NCI-H128 (cell line): ENCODE measurements around the gene ACTG1.
"Not testable (repeated sequence)": the region's sequence is repeated elsewhere in the genome, so short reads cannot be mapped to it uniquely, and the experiment has no call there.

Source experiments
- DNase-seq: peaks from one replicate; lab custom pipeline; 2025; ENCODE audit not compliant: unreplicated experiment; lab: John Stamatoyannopoulos, UW

The ACTG1 gene

DNA sequence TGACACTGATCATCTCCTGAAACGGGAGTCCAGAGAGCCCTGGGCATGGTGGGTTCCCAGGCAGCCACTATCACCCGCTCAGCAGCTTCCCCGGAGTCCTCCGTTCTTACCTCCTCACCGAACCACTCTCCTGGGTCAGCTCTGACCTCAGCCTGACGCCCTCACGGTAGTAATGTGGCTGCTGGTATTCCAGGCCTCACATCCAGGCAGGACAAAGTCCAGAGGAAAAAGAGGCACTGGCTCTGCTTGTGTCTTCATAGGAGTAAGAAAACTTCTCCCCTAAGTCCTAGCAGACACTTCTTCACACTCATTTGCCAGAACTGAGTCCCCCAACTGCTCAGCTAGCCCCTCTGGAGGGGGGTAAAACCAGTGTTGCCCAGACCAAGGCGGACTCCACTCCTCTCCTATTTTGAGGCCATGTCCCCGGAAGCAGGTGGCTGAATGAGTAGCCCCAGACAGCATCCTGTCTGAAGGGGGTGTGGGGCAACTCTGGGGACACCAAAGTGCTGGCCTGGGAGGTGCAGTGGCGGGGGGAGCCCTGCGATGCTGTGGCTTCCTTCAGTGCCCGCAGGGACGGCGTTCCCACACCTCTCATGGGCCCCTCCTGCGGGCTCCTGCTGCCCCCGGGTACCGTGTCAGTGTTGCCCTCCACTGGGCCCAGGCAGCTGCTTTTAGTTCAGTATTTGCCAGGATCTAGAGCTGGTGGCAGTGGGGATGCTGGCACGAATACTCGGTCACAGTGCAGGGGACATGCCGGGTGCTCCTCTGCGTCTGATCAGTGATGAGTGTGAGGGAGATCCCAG, 20.9 kb upstream of the ACTG1 start:
- no peak for DNase-seq

DNA sequence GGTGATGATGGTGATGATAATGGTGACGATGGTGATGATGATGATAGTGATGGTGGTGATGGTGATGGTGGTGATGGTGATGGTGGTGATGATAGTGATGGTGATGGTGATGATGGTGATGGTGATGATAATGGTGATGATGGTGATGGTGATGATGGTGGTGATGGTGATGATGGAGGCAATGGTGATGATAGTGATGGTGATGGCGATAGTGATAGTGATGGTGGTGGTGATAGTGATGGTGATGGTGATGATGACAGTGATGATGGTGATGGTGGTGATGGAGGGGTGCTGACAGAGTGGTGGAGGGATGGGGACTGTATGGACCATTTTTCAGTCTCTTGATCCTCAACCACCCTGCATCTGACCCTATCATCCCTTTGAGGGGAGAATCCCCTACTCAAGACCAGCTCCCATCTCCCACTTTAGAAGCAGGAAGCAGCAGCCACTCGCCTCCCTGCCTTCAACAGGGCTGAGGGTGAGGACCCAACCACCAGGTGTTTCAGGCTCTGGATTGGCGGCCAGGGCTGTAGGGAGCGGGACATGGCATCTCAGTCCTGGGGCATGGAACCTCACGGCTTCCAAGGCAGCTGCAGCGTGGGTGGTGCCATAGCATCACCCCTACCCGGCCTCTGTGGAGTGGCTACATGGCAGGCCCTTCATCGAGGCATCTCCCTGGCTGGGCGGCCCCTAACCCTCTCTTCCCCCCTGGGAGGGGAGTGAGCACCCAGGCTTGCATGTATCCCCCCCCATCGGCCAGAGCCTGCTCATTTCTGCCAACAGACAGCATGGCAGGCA, 20.1 kb upstream of the ACTG1 start:
- no peak for DNase-seq

DNA sequence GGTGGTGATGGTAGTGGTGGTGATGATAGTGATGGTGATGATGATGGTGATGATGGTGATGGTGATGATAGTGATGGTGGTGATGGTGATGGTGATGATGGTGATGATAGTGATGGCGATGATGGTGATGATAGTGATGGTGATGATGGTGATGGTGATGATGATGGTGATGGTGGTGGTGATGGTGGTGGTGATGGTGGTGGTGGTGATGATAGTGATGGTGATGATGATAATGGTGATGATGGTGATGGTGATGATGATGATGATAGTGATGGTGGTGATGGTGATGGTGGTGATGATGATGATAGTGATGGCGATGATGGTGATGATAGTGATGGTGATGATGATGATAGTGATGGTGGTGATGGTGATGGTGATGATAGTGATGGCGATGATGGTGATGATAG, 19.4 kb upstream of the ACTG1 start:
- not testable (repeated sequence) for DNase-seq

GRCh38 chr17:81531013-81531412, 18.4 kb upstream of the ACTG1 start:
- not testable (repeated sequence) for DNase-seq

DNA sequence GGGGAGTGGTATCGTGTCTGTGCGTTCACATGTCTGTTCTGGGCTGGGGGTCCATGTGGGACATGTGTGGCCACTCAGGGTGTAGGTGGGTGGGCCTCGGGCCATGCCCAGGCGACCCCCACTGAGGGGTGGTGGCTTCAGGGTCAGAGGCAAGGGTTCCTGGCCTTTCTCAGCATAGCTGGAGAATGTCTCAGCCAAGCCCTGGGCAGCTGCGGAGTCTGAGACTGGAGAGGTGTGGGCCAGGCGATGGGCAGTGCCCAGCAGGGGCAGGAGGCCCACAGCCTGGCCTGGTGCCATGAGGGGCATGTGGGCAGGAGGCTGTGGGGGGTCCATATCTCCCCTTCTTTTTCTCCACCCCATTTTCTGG, 16.8 kb upstream of the ACTG1 start:
- no peak for DNase-seq

DNA sequence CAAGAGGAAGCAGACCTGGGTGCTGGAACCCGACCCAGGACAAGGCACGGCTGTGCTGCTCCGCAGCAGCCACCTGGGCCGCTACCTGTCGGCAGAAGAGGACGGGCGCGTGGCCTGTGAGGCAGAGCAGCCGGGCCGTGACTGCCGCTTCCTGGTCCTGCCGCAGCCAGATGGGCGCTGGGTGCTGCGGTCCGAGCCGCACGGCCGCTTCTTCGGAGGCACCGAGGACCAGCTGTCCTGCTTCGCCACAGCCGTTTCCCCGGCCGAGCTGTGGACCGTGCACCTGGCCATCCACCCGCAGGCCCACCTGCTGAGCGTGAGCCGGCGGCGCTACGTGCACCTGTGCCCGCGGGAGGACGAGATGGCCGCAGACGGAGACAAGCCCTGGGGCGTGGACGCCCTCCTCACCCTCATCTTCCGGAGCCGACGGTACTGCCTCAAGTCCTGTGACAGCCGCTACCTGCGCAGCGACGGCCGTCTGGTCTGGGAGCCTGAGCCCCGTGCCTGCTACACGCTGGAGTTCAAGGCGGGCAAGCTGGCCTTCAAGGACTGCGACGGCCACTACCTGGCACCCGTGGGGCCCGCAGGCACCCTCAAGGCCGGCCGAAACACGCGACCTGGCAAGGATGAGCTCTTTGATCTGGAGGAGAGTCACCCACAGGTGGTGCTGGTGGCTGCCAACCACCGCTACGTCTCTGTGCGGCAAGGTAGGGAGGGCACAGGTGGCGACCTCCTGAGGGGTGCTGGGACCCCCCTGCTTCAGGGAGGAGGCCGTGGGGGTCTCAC, 16.2 kb upstream of the ACTG1 start:
- no peak for DNase-seq

GRCh38 chr17:81528384-81528650, 15.7 kb upstream of the ACTG1 start:
- no peak for DNase-seq

- no peak for DNase-seq
These were observed 15.2 kb upstream of the ACTG1 start, which contains the start of gene FSCN2 for GRCh38 chr17:81527591-81528383. Gene FSCN2 (plus strand): TSS chr17:81528377. CDS start chr17:81528532, 155 bp downstream.

GRCh38 chr17:81526662-81527571, 14.3 kb upstream of the ACTG1 start:
- DNase-seq = no peak

GRCh38 chr17:81524865-81525159, 12.2 kb upstream of the ACTG1 start:
- DNase-seq = no peak

DNA sequence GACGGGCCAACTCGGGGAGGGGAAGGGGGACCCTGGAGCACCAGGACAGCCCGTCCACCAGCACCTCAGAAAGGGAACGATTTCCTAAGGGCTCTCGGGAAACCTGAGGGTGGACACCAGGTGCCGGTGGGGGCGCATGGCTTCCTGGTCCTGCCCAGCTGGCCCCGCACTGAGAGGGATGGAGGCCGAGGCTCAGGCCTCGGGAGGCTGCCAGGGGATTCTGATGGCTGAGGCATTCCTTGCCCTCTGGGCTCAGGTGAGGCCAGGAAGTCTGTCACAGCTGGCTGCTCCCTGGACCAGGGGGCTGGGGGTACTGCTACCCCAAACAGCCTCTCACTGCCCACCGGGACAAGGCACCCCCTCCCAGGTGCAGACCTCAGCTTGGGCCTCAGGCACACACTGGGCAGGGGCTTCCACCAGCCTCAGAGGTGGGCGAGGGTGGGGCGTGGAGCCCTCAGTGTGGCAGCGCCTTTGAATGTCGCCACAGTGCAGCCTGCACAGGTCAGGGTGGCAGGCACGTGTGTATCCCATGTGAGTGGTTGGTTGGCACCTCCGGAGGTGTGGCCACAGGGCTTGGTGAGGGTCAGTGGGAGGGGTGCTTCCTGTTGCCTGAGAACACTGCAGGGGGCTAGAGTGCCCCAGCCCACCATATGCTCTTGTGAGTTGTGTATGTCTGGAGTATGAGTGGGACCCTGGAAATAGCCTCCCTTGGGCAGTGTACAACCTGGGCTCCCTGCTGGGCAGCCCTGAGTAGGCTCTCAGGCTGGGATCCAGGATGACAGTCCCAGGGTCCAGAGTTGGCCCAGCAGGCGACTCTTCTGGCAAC, 11.7 kb upstream of the ACTG1 start:
- no peak for DNase-seq

- DNase-seq = no peak
These were observed 10.9 kb upstream of the ACTG1 start for GRCh38 chr17:81523402-81524038.

GRCh38 chr17:81522491-81523401, 10.1 kb upstream of the ACTG1 start:
- no peak for DNase-seq

DNA sequence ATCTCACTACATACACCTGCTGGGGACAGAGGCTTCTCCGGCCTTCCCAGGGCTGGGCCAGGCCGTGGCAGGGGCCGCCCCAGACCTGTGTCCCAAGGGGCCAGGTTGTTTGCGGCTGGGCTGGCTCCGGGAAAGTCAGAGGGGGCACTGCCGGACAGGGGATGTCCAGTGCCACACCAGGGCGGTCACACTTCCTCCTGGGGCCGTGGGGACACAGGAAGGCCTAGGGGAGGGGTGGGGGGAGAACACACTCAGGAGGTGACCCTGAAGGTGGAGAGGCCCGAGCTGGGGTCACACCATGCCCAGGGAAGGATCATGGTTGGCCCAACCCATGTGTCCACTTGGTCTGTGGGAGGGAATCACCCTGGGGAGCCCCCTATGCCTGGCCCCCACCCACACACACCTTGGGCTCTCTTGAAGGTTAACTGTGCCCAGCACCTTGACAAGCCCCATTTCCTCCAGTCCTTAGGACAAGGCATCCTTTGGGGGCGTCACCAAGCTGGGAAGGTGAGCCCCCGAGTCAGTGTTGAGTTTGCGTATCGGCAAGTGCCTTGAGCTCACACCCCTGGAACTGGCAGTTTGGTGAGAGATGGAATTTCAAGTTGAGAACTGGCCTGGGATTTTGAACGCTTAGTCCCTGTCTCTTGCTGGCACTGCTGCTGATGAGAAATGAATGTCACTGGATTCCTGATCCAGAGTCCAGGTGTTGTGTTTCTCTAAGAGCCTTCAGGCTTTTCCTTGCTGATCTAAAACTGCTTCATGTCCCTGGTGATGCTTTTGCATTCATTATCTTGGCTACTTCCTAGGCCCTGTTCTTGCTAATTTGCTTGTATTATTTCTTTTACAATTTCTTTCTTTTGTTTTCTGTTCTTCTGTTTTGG, 7.7 kb upstream of the ACTG1 start:
- DNase-seq = no peak

GRCh38 chr17:81519284-81520020, 6.9 kb upstream of the ACTG1 start:
- DNase-seq = peak; percentile 45

DNA sequence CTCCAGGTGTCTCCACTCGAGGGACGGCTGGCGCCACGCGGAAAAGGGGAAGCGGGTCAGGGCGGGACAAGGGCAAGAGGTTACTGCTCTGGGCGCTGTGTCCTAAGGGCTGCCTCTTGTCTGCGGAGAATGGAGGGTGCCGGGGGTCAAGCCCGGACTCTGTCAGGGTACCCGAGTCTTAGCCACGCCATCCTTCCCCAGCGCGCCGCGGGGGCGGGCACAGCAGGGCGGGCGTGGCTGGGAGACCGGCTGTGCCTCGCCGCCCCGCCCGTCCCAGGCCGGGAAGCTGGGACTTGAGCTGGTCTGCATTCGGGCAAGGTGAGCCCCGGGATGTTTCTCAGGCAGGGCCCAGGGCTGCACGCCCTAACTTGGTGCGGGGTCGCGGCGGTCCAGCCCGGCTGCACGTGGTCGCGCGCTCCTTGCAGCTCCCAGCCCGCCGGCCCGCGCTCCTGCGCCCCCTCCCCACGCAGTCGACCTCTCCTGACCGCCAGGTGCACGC, 6.2 kb upstream of the ACTG1 start:
- no peak for DNase-seq
